Loucy (cell line): ENCODE data around the gene MAN1B1.

Source experiments
- H2AFZ ChIP-seq: fragments of 200-600 bp; sonication (generic); 2 replicates; pipeline ENCODE4 v1.6.0; 2016; ENCODE audit warnings: antibody characterized with exemption, mild to moderate bottlenecking, low read length, moderate library complexity
- H3F3A ChIP-seq: fragments of 200-600 bp; 2 replicates; pipeline ENCODE4 v1.6.0; 2016; ENCODE audit warnings: antibody characterized with exemption, low read depth, mild to moderate bottlenecking
- H3K27me3 ChIP-seq: fragments of 200-600 bp; sonication (generic); 2 replicates; pipeline ENCODE4 v1.6.1; 2014; ENCODE audit warnings: low read length, mild to moderate bottlenecking; ENCODE audit not compliant: insufficient read depth, poor library complexity, severe bottlenecking
- H3K36me3 ChIP-seq: fragments of 200-600 bp; sonication (generic); 2 replicates; pipeline ENCODE4 v1.6.1; 2016; ENCODE audit warnings: low read length; ENCODE audit not compliant: insufficient read depth
- H3K4me1 ChIP-seq: fragments of 200-600 bp; sonication (generic); 2 replicates; pipeline ENCODE4 v1.5.1; 2014; ENCODE audit warnings: low read length, mild to moderate bottlenecking; ENCODE audit not compliant: insufficient read depth, poor library complexity, severe bottlenecking
- H3K4me2 ChIP-seq: fragments of 200-600 bp; sonication (generic); 2 replicates; pipeline ENCODE4 v1.6.0; 2014; ENCODE audit warnings: antibody characterized with exemption, low read length, low read depth, mild to moderate bottlenecking; ENCODE audit not compliant: poor library complexity, severe bottlenecking
- H3K4me3 ChIP-seq: fragments of 200-600 bp; sonication (generic); 2 replicates; pipeline ENCODE4 v1.5.1; 2014; ENCODE audit warnings: low read length, mild to moderate bottlenecking, mixed read lengths; ENCODE audit not compliant: poor library complexity, severe bottlenecking
- H3K79me2 ChIP-seq: fragments of 200-600 bp; sonication (generic); 2 replicates; pipeline ENCODE4 v1.6.1; 2014; ENCODE audit warnings: low read length; ENCODE audit not compliant: insufficient read depth
- H3K9ac ChIP-seq: fragments of 200-600 bp; sonication (generic); 2 replicates; pipeline ENCODE4 v1.6.0; 2014; ENCODE audit warnings: mild to moderate bottlenecking, low read depth, low read length, moderate library complexity; ENCODE audit not compliant: poor library complexity, severe bottlenecking
- H3K9me2 ChIP-seq: fragments of 200-600 bp; sonication (generic); replicated peaks from 2 replicates; pipeline ENCODE4 v1.6.1; 2016; ENCODE audit warnings: low read depth, low read length, mixed read lengths
- H3K9me3 ChIP-seq: fragments of 200-600 bp; sonication (generic); 2 replicates; pipeline ENCODE4 v1.6.1; 2014; ENCODE audit warnings: mild to moderate bottlenecking, antibody characterized with exemption, low read length, low read depth; ENCODE audit not compliant: insufficient read depth
- H4K20me1 ChIP-seq: fragments of 200-600 bp; sonication (generic); 2 replicates; pipeline ENCODE4 v1.6.0; 2014; ENCODE audit warnings: antibody characterized with exemption, low read length, mild to moderate bottlenecking; ENCODE audit not compliant: insufficient read depth, poor library complexity, severe bottlenecking
- EZH2phosphoT487 ChIP-seq: fragments of 200-600 bp; IDR thresholded peaks from 2 replicates; pipeline ENCODE4 v1.6.1; 2018; ENCODE audit warnings: antibody characterized with exemption, mild to moderate bottlenecking, moderate library complexity, borderline replicate concordance
- TF ChIP-seq, protein P1 (sequence below): fragments of 200-600 bp; sonication (generic); conservative IDR thresholded peaks from 2 replicates; pipeline ENCODE4 v1.5.1; 2014; ENCODE audit warnings: mild to moderate bottlenecking, antibody characterized with exemption, low read length

MAN1B1 gene

DNA sequence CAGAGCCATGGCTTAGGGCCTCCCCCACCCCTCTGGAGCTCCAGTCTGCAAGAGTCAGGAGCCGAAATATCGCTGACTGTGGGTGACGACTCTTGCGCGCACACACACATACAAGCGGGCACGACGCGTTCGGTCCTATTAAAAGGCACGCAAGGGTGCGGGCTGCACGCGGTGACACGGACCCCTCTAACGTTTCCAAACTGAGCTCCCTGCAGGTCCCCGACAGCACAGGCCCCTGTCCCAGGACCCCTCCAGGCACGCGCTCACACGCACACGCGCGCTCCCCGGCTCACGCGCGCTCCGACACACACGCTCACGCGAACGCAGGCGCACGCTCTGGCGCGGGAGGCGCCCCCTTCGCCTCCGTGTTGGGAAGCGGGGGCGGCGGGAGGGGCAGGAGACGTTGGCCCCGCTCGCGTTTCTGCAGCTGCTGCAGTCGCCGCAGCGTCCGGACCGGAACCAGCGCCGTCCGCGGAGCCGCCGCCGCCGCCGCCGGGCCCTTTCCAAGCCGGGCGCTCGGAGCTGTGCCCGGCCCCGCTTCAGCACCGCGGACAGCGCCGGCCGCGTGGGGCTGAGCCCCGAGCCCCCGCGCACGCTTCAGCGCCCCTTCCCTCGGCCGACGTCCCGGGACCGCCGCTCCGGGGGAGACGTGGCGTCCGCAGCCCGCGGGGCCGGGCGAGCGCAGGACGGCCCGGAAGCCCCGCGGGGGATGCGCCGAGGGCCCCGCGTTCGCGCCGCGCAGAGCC, 52.1 kb downstream of the MAN1B1 start, which contains the start of gene GRIN1:
GRIN1 (plus strand) TSS at position 433 of the 746 bp plus-strand sequence. CDS start 333 bp downstream, outside the sequence.
- H3K9ac ChIP-seq, result no peak within 1 kb of the TSS
- H3K27me3 ChIP-seq, result no peaks in the 10 kb centered on the region
- H2AFZ ChIP-seq, result no peak within 1 kb of the TSS
- H3F3A ChIP-seq, result no peaks in the 10 kb centered on the region
- no peak within 1 kb of the TSS for H3K4me3 ChIP-seq
- no peaks in the 10 kb centered on the region for H4K20me1 ChIP-seq
- H3K9me2 ChIP-seq, result no peaks in the 10 kb centered on the region
- H3K36me3 ChIP-seq, result no peaks in the 10 kb centered on the region
- no peak within 1 kb of the TSS for H3K4me2 ChIP-seq
- no peaks in the 10 kb centered on the region for H3K79me2 ChIP-seq
- H3K9me3 ChIP-seq, result no peaks in the 10 kb centered on the region
- TF ChIP-seq, protein P1, sequence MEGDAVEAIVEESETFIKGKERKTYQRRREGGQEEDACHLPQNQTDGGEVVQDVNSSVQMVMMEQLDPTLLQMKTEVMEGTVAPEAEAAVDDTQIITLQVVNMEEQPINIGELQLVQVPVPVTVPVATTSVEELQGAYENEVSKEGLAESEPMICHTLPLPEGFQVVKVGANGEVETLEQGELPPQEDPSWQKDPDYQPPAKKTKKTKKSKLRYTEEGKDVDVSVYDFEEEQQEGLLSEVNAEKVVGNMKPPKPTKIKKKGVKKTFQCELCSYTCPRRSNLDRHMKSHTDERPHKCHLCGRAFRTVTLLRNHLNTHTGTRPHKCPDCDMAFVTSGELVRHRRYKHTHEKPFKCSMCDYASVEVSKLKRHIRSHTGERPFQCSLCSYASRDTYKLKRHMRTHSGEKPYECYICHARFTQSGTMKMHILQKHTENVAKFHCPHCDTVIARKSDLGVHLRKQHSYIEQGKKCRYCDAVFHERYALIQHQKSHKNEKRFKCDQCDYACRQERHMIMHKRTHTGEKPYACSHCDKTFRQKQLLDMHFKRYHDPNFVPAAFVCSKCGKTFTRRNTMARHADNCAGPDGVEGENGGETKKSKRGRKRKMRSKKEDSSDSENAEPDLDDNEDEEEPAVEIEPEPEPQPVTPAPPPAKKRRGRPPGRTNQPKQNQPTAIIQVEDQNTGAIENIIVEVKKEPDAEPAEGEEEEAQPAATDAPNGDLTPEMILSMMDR, result no peak
- no peak for TF ChIP-seq EZH2phosphoT487
- H3K4me1 ChIP-seq, result no peaks in the 10 kb centered on the region

DNA sequence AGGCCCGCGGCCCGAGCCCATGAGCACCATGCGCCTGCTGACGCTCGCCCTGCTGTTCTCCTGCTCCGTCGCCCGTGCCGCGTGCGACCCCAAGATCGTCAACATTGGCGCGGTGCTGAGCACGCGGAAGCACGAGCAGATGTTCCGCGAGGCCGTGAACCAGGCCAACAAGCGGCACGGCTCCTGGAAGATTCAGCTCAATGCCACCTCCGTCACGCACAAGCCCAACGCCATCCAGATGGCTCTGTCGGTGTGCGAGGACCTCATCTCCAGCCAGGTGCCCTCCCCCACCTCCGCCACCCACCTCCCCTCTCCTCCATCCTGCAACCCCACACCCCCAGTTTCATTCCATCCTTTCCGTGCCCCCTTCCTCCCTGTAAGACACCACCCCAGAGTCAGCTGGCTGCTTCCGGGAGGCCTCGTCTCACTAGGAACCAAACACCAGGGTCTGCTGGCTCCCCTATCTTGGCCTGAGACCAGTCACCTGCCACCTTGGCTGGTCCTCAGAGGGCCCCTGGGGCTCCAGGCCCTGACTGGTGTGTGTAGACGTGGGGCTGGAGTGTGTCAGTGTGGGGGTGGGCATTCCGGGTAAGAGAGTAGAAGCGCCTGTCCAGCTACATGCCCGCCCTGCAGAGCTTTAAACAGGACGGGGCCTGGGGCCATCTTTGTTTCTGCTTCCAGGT, 52.8 kb downstream of the MAN1B1 start:
- H3F3A ChIP-seq, result no peaks in the 10 kb centered on the region

DNA sequence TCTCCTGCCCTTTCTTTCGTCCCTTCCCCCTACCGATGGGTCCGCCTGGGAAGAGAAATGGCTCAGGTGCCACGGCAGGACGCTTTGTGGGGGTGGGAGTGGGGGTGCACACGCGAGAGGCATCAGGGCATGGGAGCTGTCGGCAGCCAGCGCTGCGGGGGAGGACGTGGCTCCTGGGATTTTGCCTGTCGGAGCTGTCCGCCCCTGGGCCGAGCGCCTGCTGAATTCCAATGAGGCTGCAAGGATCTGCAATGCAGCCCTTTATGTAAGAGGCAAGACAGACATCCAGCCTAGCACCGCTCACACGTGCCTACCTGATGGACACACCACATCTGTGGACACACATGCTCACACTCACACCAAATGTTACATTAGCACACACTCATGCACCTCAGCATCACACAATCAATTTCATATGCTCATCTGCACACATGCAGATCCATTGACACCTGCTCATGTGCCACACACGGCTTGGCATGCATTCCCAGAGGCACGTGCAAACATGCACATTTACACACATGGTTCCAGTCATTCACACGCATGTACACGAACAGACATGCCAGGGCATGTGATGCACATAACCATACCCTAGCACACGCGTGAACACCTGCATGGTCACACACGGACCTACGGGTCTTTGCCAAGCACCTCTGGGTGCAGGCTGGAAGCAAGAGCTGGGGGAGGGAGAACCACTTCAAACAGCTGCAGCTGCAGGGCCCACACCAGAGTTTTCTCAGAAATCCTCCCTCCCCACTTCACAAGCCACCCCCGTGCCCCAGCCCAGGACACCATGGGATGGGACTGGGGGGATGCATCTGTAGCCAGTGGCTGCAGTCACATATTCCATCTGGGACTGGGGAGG, 53.6 kb downstream of the MAN1B1 start:
- no peak overlapping the region for H3K9ac ChIP-seq
- H3K79me2 ChIP-seq, result no peaks in the 10 kb centered on the region
- no peaks in the 10 kb centered on the region for H4K20me1 ChIP-seq
- H3K4me3 ChIP-seq, result no peak overlapping the region
- H3K9me3 ChIP-seq, result no peaks in the 10 kb centered on the region
- no peak overlapping the region for H2AFZ ChIP-seq
- H3K4me1 ChIP-seq, result no peaks in the 10 kb centered on the region
- H3K9me2 ChIP-seq, result no peaks in the 10 kb centered on the region
- H3K27me3 ChIP-seq, result no peaks in the 10 kb centered on the region
- no peak overlapping the region for H3K4me2 ChIP-seq
- H3F3A ChIP-seq, result no peaks in the 10 kb centered on the region
- no peak for TF ChIP-seq EZH2phosphoT487
- TF ChIP-seq, protein P1, result no peak
- no peaks in the 10 kb centered on the region for H3K36me3 ChIP-seq

More for the DNA sequence above, 52.8 kb downstream of the MAN1B1 start:
- no peak overlapping the region for H3K9ac ChIP-seq
- no peak overlapping the region for H3K4me2 ChIP-seq
- H3K4me1 ChIP-seq, result no peaks in the 10 kb centered on the region
- no peaks in the 10 kb centered on the region for H3K79me2 ChIP-seq
- TF ChIP-seq, protein P1, result no peak
- no peak for TF ChIP-seq EZH2phosphoT487
- no peaks in the 10 kb centered on the region for H3K9me3 ChIP-seq
- no peaks in the 10 kb centered on the region for H3K36me3 ChIP-seq
- H4K20me1 ChIP-seq, result no peaks in the 10 kb centered on the region
- H3K27me3 ChIP-seq, result no peaks in the 10 kb centered on the region
- H3K9me2 ChIP-seq, result no peaks in the 10 kb centered on the region
- no peak overlapping the region for H2AFZ ChIP-seq
- H3K4me3 ChIP-seq, result no peak overlapping the region
